Stimulated activated CD4-positive, alpha-beta T cell treated with anti-CD3 and anti-CD28 coated beads, Interleukin-1b, Interleukin-23, amount 100 ng/mL, for 48 hours (primary cell): ENCODE results near the gene AP4M1.
A peak's percentile ranks its signal among the peaks of the same experiment; 100 is the strongest.

Experiments used
- DNase-seq: peaks from one replicate; pipeline ENCODE4 v3.0.0-alpha.2; 2020

Gene AP4M1

GRCh38 chr7:100101016-100101862, at the start of gene AP4M1, which contains the start of gene MCM7:
Gene AP4M1, plus strand, starts transcription at chr7:100101643. Its CDS starts 72 bp downstream, at chr7:100101715.
Gene MCM7, minus strand, starts transcription at chr7:100101397. Its CDS starts 103 bp downstream, at chr7:100101294.
- peak; percentile 99 for DNase-seq

- DNase-seq = peak; percentile 24
Observed at GRCh38 chr7:100053215-100053614, 48.2 kb upstream of the AP4M1 start.

GRCh38 chr7:100057006-100057405, 44.4 kb upstream of the AP4M1 start:
- no peak for DNase-seq

GRCh38 chr7:100059251-100059739, 42.1 kb upstream of the AP4M1 start:
- no peak for DNase-seq

GRCh38 chr7:100061518-100062193, 39.8 kb upstream of the AP4M1 start:
- no peak for DNase-seq

GRCh38 chr7:100063376-100063775, 38.1 kb upstream of the AP4M1 start:
- no peak for DNase-seq

- no peak for DNase-seq
Observed at GRCh38 chr7:100064162-100064561, 37.3 kb upstream of the AP4M1 start.

GRCh38 chr7:100065452-100066186, 35.8 kb upstream of the AP4M1 start:
- no peak for DNase-seq

GRCh38 chr7:100066953-100067352, 34.5 kb upstream of the AP4M1 start:
- DNase-seq = no peak

- DNase-seq = no peak
Observed at GRCh38 chr7:100069991-100070390, 31.5 kb upstream of the AP4M1 start.

GRCh38 chr7:100071018-100071723, 30.3 kb upstream of the AP4M1 start:
- DNase-seq = no peak

GRCh38 chr7:100072462-100072861, 29.0 kb upstream of the AP4M1 start:
- no peak for DNase-seq

- DNase-seq = no peak
Observed at GRCh38 chr7:100074841-100075240, 26.6 kb upstream of the AP4M1 start.

GRCh38 chr7:100075418-100075817, 26.0 kb upstream of the AP4M1 start:
- DNase-seq = no peak

- DNase-seq = no peak
Observed at GRCh38 chr7:100077205-100077604, 24.2 kb upstream of the AP4M1 start.

GRCh38 chr7:100079024-100079560, 22.4 kb upstream of the AP4M1 start:
- no peak for DNase-seq

- no peak for DNase-seq
Observed at GRCh38 chr7:100080907-100081534, 20.4 kb upstream of the AP4M1 start.

- DNase-seq = peak; percentile 99
Observed at GRCh38 chr7:100081535-100082102, 19.8 kb upstream of the AP4M1 start, which contains the start of gene ZNF3. Gene ZNF3, minus strand, starts transcription at chr7:100081723. Its CDS starts 4,366 bp downstream, at chr7:100077357.

- no peak for DNase-seq
Observed at GRCh38 chr7:100082978-100083377, 18.5 kb upstream of the AP4M1 start.

- no peak for DNase-seq
Observed at GRCh38 chr7:100085515-100085914, 15.9 kb upstream of the AP4M1 start.

GRCh38 chr7:100087055-100087750, 14.2 kb upstream of the AP4M1 start:
- DNase-seq = no peak
